Activated T-helper 1 cell treated with anti-CD3 and anti-CD28 coated beads, Interleukin-2, amount 50 U/mL, for 16 hours (primary cell): ENCODE data around the gene CDC123.
"Not testable (repeated sequence)": the region's sequence is repeated elsewhere in the genome, so short reads cannot be mapped to it uniquely, and the experiment has no call there.

Source experiments
- DNase-seq, 2 donors: peaks; one replicate each; pipeline ENCODE4 v3.0.0-alpha.2; 2020; ENCODE audit warnings: low read depth in 1 of 2, low spot score in 1 of 2

The CDC123 gene

DNA sequence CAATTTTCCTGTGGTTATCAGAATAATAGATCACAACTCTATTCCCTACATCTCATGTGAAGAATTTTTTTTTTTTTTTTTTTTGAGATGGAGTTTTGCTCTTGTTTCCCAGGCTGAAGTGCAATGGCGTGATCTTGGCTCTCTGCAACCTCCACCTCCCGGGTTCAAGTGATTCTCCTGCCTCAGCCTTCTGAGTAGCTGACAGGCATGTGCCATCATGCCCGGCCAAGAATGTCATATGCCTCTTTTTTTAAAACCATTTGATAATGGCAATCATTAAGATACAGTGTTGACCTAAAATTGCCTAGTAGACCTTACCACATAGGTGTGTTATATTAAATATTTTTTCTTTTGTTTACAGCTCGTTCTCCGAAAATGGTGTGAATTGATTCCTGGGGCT lies 38.7 kb downstream of the CDC123 start:
- not testable (repeated sequence) for DNase-seq

DNA sequence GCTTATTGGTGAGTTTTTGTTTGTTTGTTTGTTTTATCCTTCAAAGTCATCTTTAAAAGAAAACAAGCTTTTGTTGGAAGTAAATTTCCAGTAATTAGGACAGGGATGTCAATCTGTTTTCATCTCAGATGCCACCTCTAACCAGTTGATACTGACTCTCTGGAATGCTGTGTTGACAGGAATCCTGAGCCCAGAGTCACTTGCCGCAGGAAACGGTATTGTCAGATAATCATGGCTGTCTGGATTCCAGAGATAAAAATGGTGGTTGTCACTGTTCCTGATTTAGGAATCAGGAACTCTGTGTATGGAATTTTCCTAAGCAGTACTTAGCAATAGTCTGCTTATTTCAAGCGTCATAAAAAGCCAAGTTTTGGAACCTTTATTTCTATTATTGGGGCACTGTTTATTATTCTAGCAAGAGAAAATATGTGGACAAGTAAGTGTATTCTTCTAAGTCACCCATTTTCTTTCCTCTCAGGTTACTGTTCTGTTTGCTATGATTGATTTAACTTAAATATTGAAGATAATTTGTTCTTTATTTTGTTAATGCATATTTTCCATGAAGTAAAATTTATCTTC lies 39.2 kb downstream of the CDC123 start:
- no peak for DNase-seq

GRCh38 chr10:12235796-12236195 lies 39.8 kb downstream of the CDC123 start:
- no peak for DNase-seq

DNA sequence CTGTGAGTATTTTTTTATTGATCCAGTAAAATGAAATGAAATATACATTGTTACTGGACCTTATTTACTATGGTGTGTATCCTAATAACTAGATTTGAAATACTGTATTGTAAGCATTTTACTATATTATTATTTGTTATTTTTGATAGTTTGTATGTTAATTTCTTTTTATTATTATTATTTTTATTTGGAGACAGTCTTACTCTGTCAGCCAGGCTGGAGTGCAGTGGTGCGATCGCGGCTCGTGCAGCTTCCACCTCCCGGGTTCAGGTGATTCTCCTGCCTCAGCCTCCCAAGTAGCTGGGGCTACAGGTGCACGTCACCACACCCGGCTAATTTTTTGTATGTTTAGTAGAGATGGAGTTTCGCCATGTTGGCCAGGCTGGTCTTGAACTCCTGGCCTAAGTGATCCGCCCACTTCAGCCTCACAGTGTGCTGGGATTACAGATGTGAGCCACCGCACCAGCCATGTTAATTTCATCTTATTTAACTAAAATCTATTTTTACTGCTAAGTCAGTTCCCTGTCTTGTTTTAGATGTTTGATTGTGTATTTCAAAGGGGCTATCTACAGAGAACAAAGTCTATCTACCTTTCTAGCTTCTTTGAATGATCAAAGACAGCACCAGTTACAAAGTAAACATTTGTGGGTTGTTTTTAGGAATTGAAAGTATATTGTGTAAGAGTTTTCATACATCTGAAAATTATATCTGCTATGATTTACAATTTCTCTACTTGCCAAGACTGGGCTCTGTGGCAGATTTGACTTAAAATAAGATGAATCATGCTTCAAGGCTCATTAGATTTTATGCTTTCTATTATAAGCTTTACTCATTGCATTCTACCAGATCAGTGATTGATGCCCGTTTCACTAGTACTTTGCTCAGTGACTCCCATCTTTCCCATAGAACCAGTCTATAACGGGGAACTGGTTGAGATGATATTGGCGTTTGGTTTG lies 41.6 kb downstream of the CDC123 start:
- DNase-seq, result no peak

DNA sequence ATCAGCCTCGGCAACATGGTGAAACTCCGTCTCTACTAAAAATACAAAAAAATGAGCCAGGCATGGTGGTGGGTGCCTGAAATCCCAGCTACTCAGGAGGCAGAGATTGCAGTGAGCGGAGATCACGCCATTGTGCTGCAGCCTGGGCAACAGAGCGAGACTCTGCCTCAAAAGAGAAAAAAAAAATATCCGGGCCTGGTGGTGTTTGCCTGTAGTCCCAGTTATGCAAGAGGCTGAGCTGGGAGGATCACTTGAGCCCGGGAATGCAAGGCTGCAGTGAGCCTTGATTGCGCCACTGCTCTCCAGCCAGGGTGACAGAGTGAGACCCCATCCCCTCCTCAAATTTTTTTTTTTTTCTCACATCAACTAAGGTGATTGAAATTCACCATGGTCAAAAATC lies 42.8 kb downstream of the CDC123 start:
- DNase-seq, result no peak

DNA sequence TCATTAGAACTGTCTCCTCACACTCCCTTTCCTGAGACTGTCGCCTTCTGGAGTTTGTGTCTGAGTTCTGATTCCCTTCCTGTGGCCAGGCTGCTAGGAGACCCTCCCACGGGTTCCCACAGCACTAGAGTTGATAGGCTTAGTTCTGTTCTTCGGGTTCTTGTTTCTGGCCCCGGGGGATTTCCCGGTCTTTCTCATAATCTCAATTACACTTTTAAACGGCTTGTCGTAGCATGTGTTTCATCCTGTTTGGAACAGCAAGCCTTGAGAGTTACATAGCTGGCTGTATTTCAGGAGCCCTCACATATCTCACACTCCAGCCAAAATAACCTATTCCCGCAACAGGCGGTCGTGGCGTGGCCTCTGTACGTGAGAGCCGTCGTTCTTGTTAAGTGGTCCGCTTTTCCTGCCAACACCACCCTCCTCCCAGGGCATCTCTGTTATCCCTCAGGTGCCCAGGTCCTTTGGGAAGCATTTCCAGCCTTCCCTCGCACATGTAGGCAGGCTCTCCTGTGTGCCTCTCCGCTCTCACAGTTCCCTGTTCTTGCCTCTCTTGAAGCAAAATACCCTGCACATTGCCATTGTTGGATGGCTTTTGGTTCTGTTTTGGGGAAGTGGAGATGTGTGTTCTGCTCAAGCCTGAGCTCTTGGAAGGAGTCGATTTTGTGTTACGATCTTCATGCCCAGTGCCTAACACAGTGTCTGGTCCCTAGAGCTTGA lies 46.0 kb downstream of the CDC123 start:
- peak in 1 of 2 donors; percentile 13 for DNase-seq

GRCh38 chr10:12243864-12244620 lies 48.1 kb downstream of the CDC123 start:
- DNase-seq, result no peak

GRCh38 chr10:12250181-12250580 lies 54.2 kb downstream of the CDC123 start:
- no peak for DNase-seq

DNA sequence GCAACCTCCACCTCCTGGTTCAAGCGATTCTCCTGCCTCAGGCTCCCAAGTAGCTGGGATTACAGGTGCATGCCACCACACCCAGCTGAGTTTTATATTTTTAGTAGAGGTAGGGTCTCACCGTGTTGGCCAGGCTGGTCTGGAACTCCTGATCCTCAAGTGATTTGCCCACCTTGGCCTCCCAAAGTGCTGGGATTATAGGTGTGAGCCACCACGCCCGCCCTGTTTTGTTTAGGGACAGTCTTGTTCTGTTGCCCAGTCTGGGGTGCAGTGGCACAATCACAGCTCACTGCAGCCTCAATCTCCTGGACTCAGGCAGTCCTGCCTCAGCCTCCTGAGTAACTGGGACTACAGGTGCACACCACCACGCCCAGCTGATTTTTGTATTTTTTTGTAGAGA lies 54.7 kb downstream of the CDC123 start:
- not testable (repeated sequence) for DNase-seq

DNA sequence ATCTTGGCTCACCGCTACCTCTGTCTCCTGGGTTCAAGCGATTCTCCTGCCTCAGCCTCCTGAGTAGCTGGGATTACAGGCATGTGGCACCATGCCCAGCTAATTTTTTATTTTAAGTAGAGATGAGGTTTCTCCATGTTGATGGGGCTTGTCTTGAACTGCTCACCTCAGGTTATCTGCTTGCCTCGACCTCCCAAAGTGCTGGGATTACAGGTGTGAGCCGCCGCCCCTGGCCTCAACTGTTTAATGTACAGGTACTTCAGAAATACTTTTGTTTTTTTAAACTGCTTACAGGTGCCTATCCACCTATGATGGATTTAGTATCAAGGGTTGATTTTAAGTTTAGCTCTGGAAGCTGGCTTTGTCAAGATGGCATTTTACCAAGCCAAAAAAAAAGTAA lies 55.6 kb downstream of the CDC123 start:
- no peak for DNase-seq

DNA sequence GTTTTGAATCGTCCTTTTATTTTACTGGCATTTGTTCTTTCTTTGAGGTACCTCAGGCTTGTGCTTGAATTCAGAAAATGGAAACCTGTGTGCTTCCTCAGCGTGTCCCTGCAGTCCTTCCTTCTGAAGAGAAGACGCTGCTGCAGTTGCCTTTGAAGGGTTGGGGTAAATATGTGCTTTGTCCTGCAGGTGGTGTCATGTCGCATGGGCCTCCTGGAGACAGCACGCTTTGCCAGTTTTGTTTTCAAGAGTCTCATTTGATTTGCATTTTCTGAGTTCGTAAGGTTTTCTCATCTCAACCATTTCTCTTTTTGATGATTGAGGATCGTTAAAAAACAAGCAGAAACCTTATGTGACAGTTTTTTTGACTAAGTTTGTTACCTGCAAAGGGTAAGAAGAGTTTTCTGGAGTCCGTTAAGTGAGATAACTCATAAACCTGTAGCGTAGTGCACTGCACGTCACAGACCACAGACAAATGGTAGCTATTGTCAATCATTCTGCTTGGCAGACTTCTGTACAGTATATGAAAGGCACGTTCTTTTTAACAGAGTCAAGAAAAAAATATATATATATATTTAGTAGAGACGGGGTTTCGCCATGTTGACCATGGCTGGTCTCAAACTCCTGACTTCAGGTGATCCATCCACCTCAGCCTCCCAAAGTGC lies 57.0 kb downstream of the CDC123 start:
- no peak for DNase-seq

DNA sequence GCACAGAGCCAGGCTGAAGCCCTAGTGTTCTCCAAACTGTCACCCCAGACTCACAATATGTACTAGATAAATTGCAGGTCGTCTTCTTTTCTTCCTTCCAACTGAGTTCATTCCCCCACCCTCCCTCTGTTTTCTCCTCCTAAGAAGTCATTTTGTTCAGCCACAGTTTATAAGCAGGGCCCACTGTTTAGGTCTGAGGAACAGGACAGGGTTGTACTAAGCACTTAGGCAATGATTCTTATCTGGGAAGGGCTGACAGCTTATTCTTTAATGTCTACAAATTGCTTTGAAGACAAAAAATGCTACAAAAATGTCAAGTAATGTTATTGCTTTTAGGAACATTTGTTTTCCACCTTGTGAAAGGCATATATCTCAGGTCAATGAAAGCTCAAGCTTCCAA lies 59.1 kb downstream of the CDC123 start:
- no peak for DNase-seq

- no peak for DNase-seq
These were observed 64.0 kb downstream of the CDC123 start for GRCh38 chr10:12259988-12260387.

GRCh38 chr10:12262278-12262981 lies 66.4 kb downstream of the CDC123 start:
- no peak for DNase-seq

- peak; percentile 46 to 53 for DNase-seq
These were observed 68.4 kb downstream of the CDC123 start for GRCh38 chr10:12264204-12264940.

DNA sequence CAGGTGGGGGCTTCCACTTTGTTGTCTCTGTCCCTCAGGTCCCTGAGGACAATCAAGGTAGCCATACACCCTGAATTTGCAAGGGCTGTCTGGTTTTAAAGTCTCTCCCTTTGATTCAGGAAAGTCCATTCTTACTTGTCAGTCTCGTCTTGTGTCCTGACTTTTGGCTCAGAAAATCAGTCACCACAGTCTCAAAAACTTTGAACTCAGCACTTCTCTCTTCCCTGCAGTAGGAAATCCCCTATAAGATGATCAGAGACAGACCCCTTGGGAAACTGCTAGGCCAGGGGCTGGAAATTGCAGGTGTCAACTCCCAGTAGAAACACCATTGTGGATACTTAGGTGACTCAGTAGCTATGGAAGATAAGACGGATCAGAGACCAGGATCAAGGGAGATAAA lies 73.1 kb downstream of the CDC123 start:
- no peak for DNase-seq

DNA sequence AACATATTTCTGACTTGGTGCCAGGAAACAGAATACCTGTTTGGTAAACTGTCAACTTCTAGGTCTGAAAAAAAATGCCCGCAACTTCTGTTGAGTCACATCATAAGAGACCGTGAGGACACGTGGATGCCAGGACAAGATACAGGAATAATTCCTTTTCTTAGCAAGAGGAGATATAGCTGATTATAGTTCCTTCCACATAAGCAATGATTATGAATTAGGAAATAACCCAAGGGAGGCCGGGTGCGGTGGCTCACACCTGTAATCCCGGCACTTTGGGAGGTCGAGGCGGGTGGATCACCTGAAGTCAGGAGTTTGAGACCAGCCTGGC lies 75.2 kb downstream of the CDC123 start:
- DNase-seq, result no peak

- not testable (repeated sequence) for DNase-seq
These were observed 81.9 kb downstream of the CDC123 start for GRCh38 chr10:12277862-12278261.

DNA sequence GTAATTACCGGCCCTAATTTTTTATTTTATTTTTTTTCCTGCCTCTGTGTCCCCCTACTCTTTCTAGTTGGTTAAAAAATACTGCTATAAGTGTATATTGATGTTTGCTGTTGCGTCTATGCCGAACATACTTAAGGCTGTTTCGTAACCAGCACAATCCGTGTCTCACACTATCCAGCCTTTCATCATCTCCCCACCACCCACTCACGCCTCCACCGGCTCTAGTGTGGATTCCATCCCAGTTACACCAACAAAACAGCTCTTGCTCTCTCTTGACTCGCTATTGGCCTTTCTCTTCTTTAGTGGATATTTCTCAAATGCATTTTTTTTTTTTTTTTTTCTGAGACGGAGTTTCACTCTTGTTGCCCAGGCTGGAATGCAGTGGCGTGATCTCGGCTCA lies 83.3 kb downstream of the CDC123 start:
- no peak for DNase-seq

DNA sequence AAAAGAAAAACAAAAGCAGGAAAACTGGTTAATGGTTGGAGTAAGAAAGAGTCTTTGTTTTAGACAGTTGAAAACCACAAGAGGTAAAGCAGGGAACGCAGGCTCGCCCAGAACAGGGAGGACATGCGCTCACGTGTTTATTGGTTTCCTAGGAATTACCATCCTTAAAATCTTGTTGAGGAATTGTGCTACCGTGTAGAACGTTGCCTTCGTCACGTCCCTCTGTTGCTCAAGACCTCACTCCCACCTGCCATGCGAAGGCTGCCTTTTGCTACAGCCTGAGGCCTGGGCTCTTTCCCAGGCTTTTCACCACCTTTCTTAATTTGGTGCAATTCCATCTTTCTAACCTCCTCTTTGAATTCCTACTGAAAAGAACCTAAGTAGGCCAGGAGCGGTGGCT lies 91.8 kb downstream of the CDC123 start:
- no peak for DNase-seq
